ENCODE measurements around the gene FXYD6.

GRCh38 chr11:117821431-117821830, 55.0 kb downstream of the FXYD6 start:
- no peak for TF ChIP-seq CTCF (IDR thresholded peaks at IDR 0.05; ENCODE audit: insufficient read depth, low read depth, low read length)
- no peak for TF ChIP-seq EZH2 (IDR thresholded peaks at IDR 0.05; ENCODE audit: insufficient read depth, low read length)
